GM18517 (cell line): Measurements from ENCODE around the gene TSPYL2.

Experiments
- ATAC-seq: cut with Tn5 transposase; IDR thresholded peaks from one replicate; pipeline ENCODE4 v1.9.1; 2021; ENCODE audit warnings: mild to moderate bottlenecking, moderate library complexity; ENCODE audit not compliant: unreplicated experiment

Gene TSPYL2

GRCh38 chrX:53078943-53079342 is 3.2 kb upstream of the TSPYL2 start:
- ATAC-seq, result no peak

- no peak for ATAC-seq
Observed at GRCh38 chrX:53080628-53081580, 1.3 kb upstream of the TSPYL2 start.

- ATAC-seq, result no peak
Observed at GRCh38 chrX:53082773-53083616, 828 bp downstream of the TSPYL2 start.

GRCh38 chrX:53084043-53084570 is 1.9 kb downstream of the TSPYL2 start:
- no peak for ATAC-seq

GRCh38 chrX:53084863-53085262 is 2.7 kb downstream of the TSPYL2 start:
- ATAC-seq, result no peak

GRCh38 chrX:53085661-53086229 is 3.6 kb downstream of the TSPYL2 start:
- no peak for ATAC-seq

- no peak for ATAC-seq
Observed at GRCh38 chrX:53086464-53086863, 4.3 kb downstream of the TSPYL2 start.

GRCh38 chrX:53087388-53087831 is 5.2 kb downstream of the TSPYL2 start:
- no peak for ATAC-seq

GRCh38 chrX:53088136-53088974 is 6.2 kb downstream of the TSPYL2 start:
- no peak for ATAC-seq

GRCh38 chrX:53089224-53089842 is 7.2 kb downstream of the TSPYL2 start:
- ATAC-seq, result no peak

GRCh38 chrX:53089925-53090324 is 7.8 kb downstream of the TSPYL2 start:
- ATAC-seq, result no peak

GRCh38 chrX:53091354-53091753 is 9.2 kb downstream of the TSPYL2 start:
- ATAC-seq, result no peak

- ATAC-seq, result no peak
Observed at GRCh38 chrX:53093177-53093655, 11.0 kb downstream of the TSPYL2 start.

- ATAC-seq, result peak; percentile 83
Observed at GRCh38 chrX:53093748-53094581, 11.8 kb downstream of the TSPYL2 start, which contains the start of gene KANTR. Gene KANTR (plus strand): TSS chrX:53094142. CDS start chrX:53124273, 30,131 bp downstream.

GRCh38 chrX:53094582-53094905 is 12.4 kb downstream of the TSPYL2 start:
- ATAC-seq, result no peak

GRCh38 chrX:53095796-53096195 is 13.6 kb downstream of the TSPYL2 start:
- ATAC-seq, result no peak

- ATAC-seq, result no peak
Observed at GRCh38 chrX:53114864-53115549, 32.8 kb downstream of the TSPYL2 start.

- no peak for ATAC-seq
Observed at GRCh38 chrX:53115550-53115874, 33.3 kb downstream of the TSPYL2 start.
